GM23338 (cell line): ENCODE measurements around the gene ZCCHC14. TPM values are rescaled to one million over a fixed set of nuclear protein-coding genes. Genes with fewer than 3 reads are reported as not detected.

Source experiments
- ATAC-seq: fragments of 200-7000 bp; cut with Tn5 transposase; 3 replicates; pipeline ENCODE4 v1.9.1; 2020
- DNase-seq: peaks from one replicate; pipeline ENCODE4 v3.0.0-alpha.2; 2015; ENCODE audit warnings: low spot score
- H2AFZ ChIP-seq: fragments of 200-600 bp; sonication (generic); 2 replicates; pipeline ENCODE4 v1.8.0; 2016; ENCODE audit warnings: antibody characterized with exemption, mild to moderate bottlenecking, moderate library complexity
- H3F3A ChIP-seq: fragments of 200-600 bp; sonication (generic); replicated peaks from 2 replicates; pipeline ENCODE4 v1.8.0; 2017; ENCODE audit warnings: antibody characterized with exemption, mixed run types, low read depth
- H3K27ac ChIP-seq: fragments of 200-600 bp; sonication (generic); 2 replicates; pipeline ENCODE4 v1.6.1; 2016; ENCODE audit warnings: low read depth
- H3K27me3 ChIP-seq: fragments of 200-600 bp; sonication (generic); 2 replicates; pipeline ENCODE4 v1.8.0; 2016; ENCODE audit warnings: mild to moderate bottlenecking, mixed run types, moderate library complexity; ENCODE audit not compliant: insufficient read depth
- H3K36me3 ChIP-seq: fragments of 200-600 bp; sonication (generic); 2 replicates; pipeline ENCODE4 v1.8.0; 2016; ENCODE audit warnings: mild to moderate bottlenecking; ENCODE audit not compliant: insufficient read depth
- H3K4me1 ChIP-seq: fragments of 200-600 bp; sonication (generic); 2 replicates; pipeline ENCODE4 v1.8.0; 2016; ENCODE audit warnings: mild to moderate bottlenecking, moderate library complexity; ENCODE audit not compliant: insufficient read depth
- H3K4me2 ChIP-seq: fragments of 200-600 bp; sonication (generic); 2 replicates; pipeline ENCODE4 v1.7.1; 2017; ENCODE audit warnings: mixed run types
- H3K4me3 ChIP-seq: fragments of 200-600 bp; sonication (generic); 2 replicates; pipeline ENCODE4 v1.6.1; 2016; ENCODE audit warnings: mixed run types
- H3K79me2 ChIP-seq: fragments of 200-600 bp; sonication (generic); replicated peaks from 2 replicates; pipeline ENCODE4 v1.8.0; 2017; ENCODE audit warnings: mild to moderate bottlenecking; ENCODE audit not compliant: insufficient read depth
- H3K9me2 ChIP-seq: fragments of 200-600 bp; sonication (generic); 2 replicates; pipeline ENCODE4 v1.8.0; 2017; ENCODE audit not compliant: insufficient read depth
- H4K20me1 ChIP-seq: fragments of 200-600 bp; sonication (generic); replicated peaks from 2 replicates; pipeline ENCODE4 v1.8.0; 2017; ENCODE audit warnings: mild to moderate bottlenecking; ENCODE audit not compliant: insufficient read depth
- H3K27ac Mint-ChIP-seq: 2 replicates; pipeline ENCODE4 v1.8.0; 2020; ENCODE audit warnings: inconsistent platforms, mild to moderate bottlenecking, moderate library complexity, mixed read lengths
- H3K27me3 Mint-ChIP-seq: 3 replicates; pipeline ENCODE4 v1.8.0; 2022; ENCODE audit warnings: low read depth, mild to moderate bottlenecking, moderate library complexity, mixed read lengths, inconsistent platforms; ENCODE audit not compliant: insufficient read depth, poor library complexity
- H3K36me3 Mint-ChIP-seq: 3 replicates; pipeline ENCODE4 v1.8.0; 2021; ENCODE audit warnings: low read depth, mild to moderate bottlenecking, inconsistent platforms, moderate library complexity, mixed read lengths
- H3K4me1 Mint-ChIP-seq: 3 replicates; pipeline ENCODE4 v1.8.0; 2020; ENCODE audit warnings: mild to moderate bottlenecking, inconsistent platforms, mixed read lengths
- H3K4me3 Mint-ChIP-seq: 3 replicates; pipeline ENCODE4 v1.8.0; 2021; ENCODE audit warnings: moderate library complexity, mild to moderate bottlenecking, inconsistent platforms, mixed read lengths
- H3K9me3 Mint-ChIP-seq: 3 replicates; pipeline ENCODE4 v1.8.0; 2020; ENCODE audit warnings: moderate library complexity, mild to moderate bottlenecking, inconsistent platforms, mixed read lengths
- CREB1 ChIP-seq: fragments of 250-450 bp; sonication (Bioruptor Pico); IDR thresholded peaks from 2 replicates; pipeline ENCODE4 v1.5.0; 2020; ENCODE audit warnings: low read depth, mild to moderate bottlenecking, moderate library complexity
- POLR2AphosphoS5 ChIP-seq: IDR thresholded peaks from 2 replicates; pipeline ENCODE4 v1.6.1; 2016; ENCODE audit warnings: antibody characterized with exemption, low read depth
- REST ChIP-seq: IDR thresholded peaks from one replicate; pipeline ENCODE4 v1.6.1; 2018; ENCODE audit warnings: antibody characterized with exemption; ENCODE audit not compliant: unreplicated experiment
- ZNF114 ChIP-seq: fragments of 250-450 bp; sonication (Bioruptor Pico); IDR thresholded peaks from 2 replicates; pipeline ENCODE4 v1.5.0; 2020; ENCODE audit warnings: mild to moderate bottlenecking, moderate library complexity
- ZNF462 ChIP-seq: fragments of 250-450 bp; sonication (Bioruptor Pico); IDR thresholded peaks from 2 replicates; pipeline ENCODE4 v1.5.0; 2020; ENCODE audit warnings: mild to moderate bottlenecking, moderate library complexity
- polyA plus RNA-seq: library from polyadenylated mRNA; unstranded; fragments of >200 nt; fragmentation: Nextera tagmentation; extraction: Ambion mirVana; gene quantifications from 2 replicates; pipeline ENCODE4 v1.2.1, GENCODE V29; 2016
- total RNA-seq: library from RNA; depleted of rRNA; stranded (reverse); fragments of >200 nt; shearing (Covaris generic); gene quantifications from 2 replicates; pipeline ENCODE4 v1.2.3, GENCODE V29; 2014

The ZCCHC14 gene
- total and polyA plus RNA-seq, 2 experiments from 2014 or later = 6.8 to 22.4 TPM

GRCh38 chr16:87380881-87381280, 111.9 kb downstream of the ZCCHC14 start:
- ATAC-seq (no peak), DNase-seq (no peak)
- Mint-ChIP-seq H3K4me3 (peak overlapping the region; percentile 22; the same call in 2 of the 3 replicates), H3K36me3 (peaks cover 13% of the 10 kb centered on the region; the same call in 2 of the 3 replicates), H3K9me3 (peaks cover 6% of the 10 kb centered on the region; the same call in 2 of the 3 replicates), H3K27me3 (peaks cover 16% of the 10 kb centered on the region), H3K27ac (no peak overlapping the region), H3K4me1 (peaks cover 14% of the 10 kb centered on the region)
- Histone ChIP-seq H3K79me2 (peaks cover 68% of the 10 kb centered on the region), H3K4me3 (no peak overlapping the region), H3K36me3 (no peaks in the 10 kb centered on the region; the same call in 1 of the 2 replicates), H3K27me3 (no peaks in the 10 kb centered on the region), H3K4me2 (no peak overlapping the region), H2AFZ (no peak overlapping the region), H3K9me2 (no peaks in the 10 kb centered on the region), H3K27ac (no peak overlapping the region), H3K4me1 (peaks cover 7% of the 10 kb centered on the region; the same call in 1 of the 2 replicates), H4K20me1 (peaks cover 32% of the 10 kb centered on the region), H3F3A (0 out of 2 replicates have a peak, but pooled peaks cover 10% of the 10 kb centered on the region)
- TF ChIP-seq CREB1 (CRISPR knock-in tag) (no peak), POLR2AphosphoS5 (no peak), ZNF462 (CRISPR knock-in tag) (no peak), REST (no peak), ZNF114 (CRISPR knock-in tag) (no peak)
